Glutamatergic neuron (in vitro differentiated cells): ENCODE measurements around the gene NRF1. TPM values are rescaled to one million over a fixed set of nuclear protein-coding genes. Genes with fewer than 3 reads are reported as not detected.

Source experiments
- DNase-seq: peaks from one replicate; pipeline ENCODE4 v3.0.0; 2022
- H3K27ac Mint-ChIP-seq: one replicate; pipeline ENCODE4 v1.8.0; 2020; ENCODE audit warnings: mild to moderate bottlenecking, mixed read lengths, inconsistent platforms; ENCODE audit not compliant: unreplicated experiment
- H3K27me3 Mint-ChIP-seq: one replicate; pipeline ENCODE4 v1.8.0; 2020; ENCODE audit warnings: mild to moderate bottlenecking, moderate library complexity, mixed read lengths, inconsistent platforms; ENCODE audit not compliant: unreplicated experiment
- H3K36me3 Mint-ChIP-seq: one replicate; pipeline ENCODE4 v1.8.0; 2020; ENCODE audit warnings: mild to moderate bottlenecking, mixed read lengths, inconsistent platforms; ENCODE audit not compliant: unreplicated experiment
- H3K4me1 Mint-ChIP-seq: one replicate; pipeline ENCODE4 v1.8.0; 2020; ENCODE audit warnings: mild to moderate bottlenecking, low read depth, mixed read lengths, inconsistent platforms; ENCODE audit not compliant: unreplicated experiment
- H3K4me3 Mint-ChIP-seq: one replicate; pipeline ENCODE4 v1.8.0; 2020; ENCODE audit warnings: mild to moderate bottlenecking, mixed read lengths, inconsistent platforms; ENCODE audit not compliant: unreplicated experiment
- H3K9me3 Mint-ChIP-seq: one replicate; pipeline ENCODE4 v1.8.0; 2020; ENCODE audit warnings: mild to moderate bottlenecking, moderate library complexity, mixed read lengths, inconsistent platforms; ENCODE audit not compliant: unreplicated experiment
- total RNA-seq: library from RNA; stranded (reverse); fragmentation: NEBNext Ultra II Directional; extraction: Animal tissue kit (Norgen Biotek cat#: 25700); gene quantifications from one replicate; pipeline ENCODE4 v1.2.1, GENCODE V29; 2021; ENCODE audit not compliant: unreplicated experiment
- TF ChIP-seq, protein P1 (sequence below): fragments of 200-600 bp; sonication (generic); IDR thresholded peaks from one replicate; pipeline ENCODE4 v1.5.0; 2021; ENCODE audit not compliant: partially characterized antibody, unreplicated experiment

The NRF1 gene
- total RNA-seq, 1 donor from 2014 or later = 16.4 TPM

DNA sequence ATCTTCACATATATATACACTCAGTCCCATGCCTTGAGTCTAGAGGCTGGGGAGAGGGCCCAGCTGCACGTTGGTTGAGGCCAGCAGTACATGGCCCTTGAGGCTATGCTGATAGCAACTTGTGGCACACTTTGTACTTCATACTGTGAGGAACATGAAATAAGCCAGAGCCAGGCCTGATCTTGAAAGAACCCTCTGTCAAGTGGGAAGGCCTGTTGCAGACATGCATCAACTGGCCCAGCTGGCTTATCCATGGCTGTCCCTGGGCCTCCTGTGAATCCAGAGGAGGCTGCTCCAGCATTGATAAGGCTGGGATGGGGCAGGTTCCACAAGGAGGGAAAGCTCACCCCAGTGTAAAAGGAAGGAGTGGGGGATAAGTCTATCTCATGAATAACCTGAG, 140.4 kb downstream of the NRF1 start:
- Mint-ChIP-seq H3K27ac (no peak overlapping the region), H3K4me1 (peaks cover 7% of the 10 kb centered on the region), H3K27me3 (peaks cover 5% of the 10 kb centered on the region), H3K4me3 (no peak overlapping the region), H3K9me3 (no peaks in the 10 kb centered on the region), H3K36me3 (peaks cover 11% of the 10 kb centered on the region)
- no peak for DNase-seq
- TF ChIP-seq, protein P1, sequence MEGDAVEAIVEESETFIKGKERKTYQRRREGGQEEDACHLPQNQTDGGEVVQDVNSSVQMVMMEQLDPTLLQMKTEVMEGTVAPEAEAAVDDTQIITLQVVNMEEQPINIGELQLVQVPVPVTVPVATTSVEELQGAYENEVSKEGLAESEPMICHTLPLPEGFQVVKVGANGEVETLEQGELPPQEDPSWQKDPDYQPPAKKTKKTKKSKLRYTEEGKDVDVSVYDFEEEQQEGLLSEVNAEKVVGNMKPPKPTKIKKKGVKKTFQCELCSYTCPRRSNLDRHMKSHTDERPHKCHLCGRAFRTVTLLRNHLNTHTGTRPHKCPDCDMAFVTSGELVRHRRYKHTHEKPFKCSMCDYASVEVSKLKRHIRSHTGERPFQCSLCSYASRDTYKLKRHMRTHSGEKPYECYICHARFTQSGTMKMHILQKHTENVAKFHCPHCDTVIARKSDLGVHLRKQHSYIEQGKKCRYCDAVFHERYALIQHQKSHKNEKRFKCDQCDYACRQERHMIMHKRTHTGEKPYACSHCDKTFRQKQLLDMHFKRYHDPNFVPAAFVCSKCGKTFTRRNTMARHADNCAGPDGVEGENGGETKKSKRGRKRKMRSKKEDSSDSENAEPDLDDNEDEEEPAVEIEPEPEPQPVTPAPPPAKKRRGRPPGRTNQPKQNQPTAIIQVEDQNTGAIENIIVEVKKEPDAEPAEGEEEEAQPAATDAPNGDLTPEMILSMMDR = no peak

DNA sequence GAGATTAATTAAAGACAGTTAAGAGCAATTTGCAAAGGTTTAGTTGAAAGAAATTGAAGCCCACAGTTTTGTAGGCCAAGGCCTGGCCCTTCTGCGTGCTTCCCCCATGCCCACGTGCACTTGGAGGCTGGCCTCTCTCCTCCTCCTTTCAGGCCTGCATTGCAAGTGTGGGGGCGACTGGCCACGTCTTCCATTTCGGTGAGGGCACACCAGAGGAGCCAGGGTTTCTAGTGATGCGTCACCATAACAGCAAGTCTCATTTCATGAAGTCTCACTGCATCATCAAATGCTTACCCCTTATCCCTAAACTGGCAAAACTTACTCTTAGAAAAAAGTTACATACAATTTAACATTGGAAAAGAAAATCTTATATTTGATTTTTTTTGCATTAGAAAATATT, 141.2 kb downstream of the NRF1 start:
- TF ChIP-seq, protein P1 = no peak
- Mint-ChIP-seq H3K4me1 (peaks cover 1% of the 10 kb centered on the region), H3K27ac (no peak overlapping the region), H3K36me3 (peaks cover 11% of the 10 kb centered on the region), H3K27me3 (peaks cover 5% of the 10 kb centered on the region), H3K9me3 (no peaks in the 10 kb centered on the region), H3K4me3 (no peak overlapping the region)
- no peak for DNase-seq

DNA sequence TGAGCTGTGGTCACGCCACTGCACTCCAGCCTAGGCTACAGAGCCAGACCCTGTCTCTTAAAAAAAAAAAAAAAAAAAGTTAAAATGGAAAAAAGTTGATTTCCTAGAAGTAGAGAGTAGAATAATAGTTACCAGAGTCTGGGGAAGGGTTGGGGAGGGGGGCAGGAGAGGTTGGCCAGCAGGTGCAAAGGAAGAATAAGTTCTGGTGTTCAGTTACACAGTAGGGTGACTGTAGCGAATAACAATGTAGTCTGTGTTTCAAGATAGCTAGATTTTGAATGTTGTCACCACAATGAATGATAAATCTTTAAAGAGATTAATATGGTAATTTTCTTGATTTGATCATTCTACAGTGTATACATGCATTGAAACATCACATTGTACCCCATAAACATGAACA, 142.9 kb downstream of the NRF1 start:
- Mint-ChIP-seq H3K27me3 (peaks cover 6% of the 10 kb centered on the region), H3K27ac (no peak overlapping the region), H3K4me1 (peaks cover 5% of the 10 kb centered on the region), H3K36me3 (peaks cover 18% of the 10 kb centered on the region), H3K4me3 (no peak overlapping the region), H3K9me3 (no peaks in the 10 kb centered on the region)
- TF ChIP-seq, protein P1 = no peak
- DNase-seq = no peak

DNA sequence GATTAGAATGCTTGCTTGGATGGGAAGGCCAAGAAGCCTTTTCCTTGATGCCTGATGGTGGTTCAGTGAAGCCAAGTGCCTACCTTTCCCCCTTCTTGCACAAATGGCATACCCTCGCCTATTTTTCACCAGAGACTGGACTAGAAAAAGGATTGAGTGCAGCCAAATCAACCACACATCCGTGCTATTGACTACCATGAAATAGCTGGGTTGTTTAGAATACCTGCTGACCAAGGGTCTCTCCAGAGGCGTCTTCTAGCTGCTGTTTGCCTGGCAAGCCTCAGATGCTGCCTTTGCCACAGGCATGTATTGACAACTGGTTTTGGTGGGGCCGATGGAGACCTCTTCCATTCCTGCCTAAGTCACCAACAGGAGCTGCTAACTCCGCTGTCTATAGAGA, 146.5 kb downstream of the NRF1 start:
- H3K36me3 Mint-ChIP-seq = peaks cover 9% of the 10 kb centered on the region
- H3K27ac Mint-ChIP-seq = no peak overlapping the region
- peaks cover 5% of the 10 kb centered on the region for H3K4me1 Mint-ChIP-seq
- TF ChIP-seq, protein P1 = no peak
- peaks cover 6% of the 10 kb centered on the region for H3K9me3 Mint-ChIP-seq
- no peak overlapping the region for H3K4me3 Mint-ChIP-seq
- no peak for DNase-seq
- H3K27me3 Mint-ChIP-seq = peaks cover 6% of the 10 kb centered on the region

DNA sequence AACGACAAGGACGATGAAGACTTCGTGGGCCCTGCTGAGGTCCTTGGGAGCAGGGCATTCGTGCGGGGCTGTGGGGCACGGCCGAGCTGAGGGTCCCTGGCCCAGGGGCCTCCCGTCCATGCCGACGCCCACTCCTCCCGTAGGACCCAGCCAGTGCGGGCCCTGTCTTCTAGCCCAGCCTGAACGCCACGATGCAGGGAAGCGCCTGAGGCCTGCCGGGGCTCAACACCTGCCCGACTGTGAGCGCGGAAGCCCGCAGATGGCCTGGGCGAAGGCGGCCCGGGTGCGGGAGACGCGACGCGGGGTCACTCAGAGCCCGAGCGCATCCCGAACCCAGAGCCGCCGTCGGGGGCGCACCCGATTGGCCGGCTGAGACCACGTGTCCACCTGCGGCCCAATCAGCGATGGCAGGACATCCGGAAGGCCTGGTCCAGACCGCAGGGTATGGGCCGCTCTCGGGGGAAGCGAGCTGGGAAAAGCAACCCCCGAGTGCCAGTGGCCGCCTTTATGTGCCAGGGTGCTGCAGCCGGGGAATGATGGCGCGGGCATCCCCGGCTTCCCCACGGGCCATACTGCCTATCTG, 151.0 kb downstream of the NRF1 start:
- no peak for DNase-seq
- H3K9me3 Mint-ChIP-seq = peaks cover 21% of the 10 kb centered on the region
- peaks cover 20% of the 10 kb centered on the region for H3K36me3 Mint-ChIP-seq
- peaks cover 10% of the 10 kb centered on the region for H3K4me1 Mint-ChIP-seq
- H3K4me3 Mint-ChIP-seq = no peak overlapping the region
- H3K27me3 Mint-ChIP-seq = peaks cover 21% of the 10 kb centered on the region
- TF ChIP-seq, protein P1 = no peak
- H3K27ac Mint-ChIP-seq = no peak overlapping the region
